ENCODE data around the gene TTC4.

The TTC4 gene

GRCh38 chr1:54705153-54705552, 10.5 kb upstream of the TTC4 start:
- DNase-seq, result no peak

- DNase-seq, result no peak
Measured at GRCh38 chr1:54706419-54706818, 9.2 kb upstream of the TTC4 start.

- no peak for DNase-seq
Measured at GRCh38 chr1:54708385-54708784, 7.3 kb upstream of the TTC4 start.

GRCh38 chr1:54709547-54710292, 5.9 kb upstream of the TTC4 start:
- DNase-seq, result no peak

- DNase-seq, result no peak
Measured at GRCh38 chr1:54710434-54710833, 5.2 kb upstream of the TTC4 start.

- no peak for DNase-seq
Measured at GRCh38 chr1:54710841-54711240, 4.8 kb upstream of the TTC4 start.

GRCh38 chr1:54711536-54711935, 4.1 kb upstream of the TTC4 start:
- no peak for DNase-seq

- DNase-seq, result no peak
Measured at GRCh38 chr1:54714881-54715492, 674 bp upstream of the TTC4 start.

GRCh38 chr1:54716299-54717047, 812 bp downstream of the TTC4 start:
- no peak for DNase-seq

GRCh38 chr1:54721719-54722118, 6.1 kb downstream of the TTC4 start:
- no peak for DNase-seq

- DNase-seq, result no peak
Measured at GRCh38 chr1:54723985-54724384, 8.3 kb downstream of the TTC4 start.

- DNase-seq, result no peak
Measured at GRCh38 chr1:54724771-54725170, 9.1 kb downstream of the TTC4 start.

- DNase-seq, result no peak
Measured at GRCh38 chr1:54728027-54728426, 12.4 kb downstream of the TTC4 start.

- DNase-seq, result no peak
Measured at GRCh38 chr1:54736685-54737084, 21.0 kb downstream of the TTC4 start.

- no peak for DNase-seq
Measured at GRCh38 chr1:54738244-54738643, 22.6 kb downstream of the TTC4 start.

- no peak for DNase-seq
Measured at GRCh38 chr1:54741531-54741930, 25.9 kb downstream of the TTC4 start.

GRCh38 chr1:54742282-54742681, 26.6 kb downstream of the TTC4 start:
- DNase-seq, result peak; percentile 24

- DNase-seq, result peak; percentile 45
Measured at GRCh38 chr1:54743416-54744226, 28.0 kb downstream of the TTC4 start.

- peak; percentile 42 for DNase-seq
Measured at GRCh38 chr1:54744696-54745095, 29.0 kb downstream of the TTC4 start.

- peak; percentile 49 for DNase-seq
Measured at GRCh38 chr1:54745274-54745673, 29.6 kb downstream of the TTC4 start.

GRCh38 chr1:54745864-54746263, 30.2 kb downstream of the TTC4 start:
- DNase-seq, result no peak

- DNase-seq, result no peak
Measured at GRCh38 chr1:54748094-54748835, 32.6 kb downstream of the TTC4 start.

All from activated CD8-positive, alpha-beta memory T cell treated with anti-CD3 and anti-CD28 coated beads for 24 hours (primary cell).